CD4-positive, alpha-beta T cell treated with Interleukin-17A for 4 hours (primary cell): ENCODE data around the gene ORAI1.
"Not testable (repeated sequence)": the region's sequence is repeated elsewhere in the genome, so short reads cannot be mapped to it uniquely, and the experiment has no call there.

Source experiments
- DNase-seq: peaks from one replicate; pipeline ENCODE4 v3.0.0-alpha.2; 2020; ENCODE audit warnings: mixed read lengths

Gene ORAI1

DNA sequence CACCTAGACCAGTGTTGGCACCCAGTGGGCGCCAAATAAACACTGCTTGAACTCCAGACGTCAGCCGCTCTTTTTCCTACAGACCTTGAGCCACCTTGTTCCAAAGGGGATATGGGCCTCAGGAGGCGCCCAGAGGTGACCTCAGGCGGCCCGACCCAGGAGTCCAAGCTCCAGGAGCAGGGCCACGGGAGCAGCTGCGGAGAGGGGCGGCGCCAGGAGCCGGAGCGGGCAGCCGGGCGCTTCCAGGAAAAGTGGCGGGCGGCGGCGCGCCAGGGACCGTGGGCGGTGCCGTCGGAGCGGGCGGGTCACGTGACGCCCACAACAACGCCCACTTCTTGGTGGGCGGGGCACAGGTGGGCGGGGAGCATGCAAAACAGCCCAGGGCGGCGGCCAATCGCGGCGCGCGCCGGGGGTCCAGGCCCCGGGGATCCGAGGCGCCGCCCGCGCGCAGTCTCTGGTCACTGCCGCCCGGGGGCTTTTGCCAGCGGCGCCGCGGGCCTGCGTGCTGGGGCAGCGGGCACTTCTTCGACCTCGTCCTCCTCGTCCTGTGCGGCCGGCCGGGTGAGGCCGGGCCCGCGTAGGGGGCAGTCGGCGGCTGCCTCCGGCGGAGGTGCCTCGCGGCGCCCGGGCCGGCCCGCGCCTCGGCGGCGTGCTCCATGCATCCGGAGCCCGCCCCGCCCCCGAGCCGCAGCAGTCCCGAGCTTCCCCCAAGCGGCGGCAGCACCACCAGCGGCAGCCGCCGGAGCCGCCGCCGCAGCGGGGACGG, at the start of gene ORAI1:
ORAI1 (plus strand) TSS at position 444 of the 766 bp plus-strand sequence.
- peak; percentile 98 for DNase-seq

DNA sequence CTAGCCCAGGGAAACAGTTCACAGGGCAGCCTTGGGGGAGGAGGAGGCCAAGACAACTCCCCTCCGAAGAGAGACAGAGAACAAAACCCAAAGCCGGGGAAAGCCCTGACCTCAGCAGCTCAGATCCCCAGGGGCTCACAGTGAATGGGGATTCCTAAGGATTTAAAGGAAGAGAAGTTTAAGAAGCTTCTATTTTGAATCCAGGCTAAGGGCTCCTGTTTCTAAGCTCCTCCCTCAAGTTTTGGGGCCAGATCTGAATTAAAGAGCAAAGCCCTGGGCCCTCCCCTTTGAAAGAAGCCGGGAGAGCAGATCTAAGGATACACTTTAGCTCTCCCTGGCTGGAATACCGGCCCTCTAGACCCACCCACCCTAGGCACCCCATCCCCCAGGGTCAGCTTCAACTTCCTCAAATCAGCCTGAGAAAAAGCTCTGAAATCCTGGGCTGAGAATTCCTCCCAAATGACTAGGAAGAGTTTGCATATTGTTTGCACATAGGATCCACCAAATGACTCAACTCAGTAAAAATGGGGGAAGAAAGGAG, 49.4 kb upstream of the ORAI1 start:
- no peak for DNase-seq

DNA sequence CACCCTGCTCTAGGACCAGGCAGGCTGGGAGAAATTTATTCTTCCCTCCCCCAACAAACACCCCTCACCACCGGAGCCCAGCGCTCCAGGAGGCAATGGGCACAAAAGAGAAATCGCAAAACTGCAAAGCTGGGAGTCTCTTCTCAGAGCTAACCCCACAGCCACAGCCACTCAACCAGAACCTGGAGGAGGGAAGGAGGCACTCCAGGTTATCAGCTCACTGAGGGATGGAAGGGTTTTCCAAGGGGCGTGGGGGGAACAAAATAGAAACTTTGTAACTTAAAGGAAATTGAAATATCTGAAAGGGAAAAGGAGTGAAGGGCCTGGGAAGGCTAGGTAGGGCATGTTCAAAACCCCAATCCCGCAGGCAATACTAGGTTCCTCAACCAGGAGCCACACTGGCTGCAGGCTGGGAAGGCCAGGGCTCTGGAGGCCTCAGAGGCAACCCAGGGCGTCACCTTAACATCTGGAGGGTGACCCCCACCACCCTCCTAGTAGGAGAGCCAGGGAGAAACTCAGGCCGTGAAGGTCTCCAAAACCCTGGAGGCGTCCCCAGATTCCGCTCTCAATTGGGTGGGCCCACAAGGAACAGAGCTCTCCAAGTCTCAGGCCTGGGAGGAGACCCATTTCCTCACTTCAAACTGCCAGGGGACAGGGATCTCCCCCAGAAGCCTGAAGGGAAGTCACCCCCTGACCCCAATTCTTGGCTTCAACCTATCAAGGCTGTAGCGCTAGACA, 48.7 kb upstream of the ORAI1 start:
- no peak for DNase-seq

DNA sequence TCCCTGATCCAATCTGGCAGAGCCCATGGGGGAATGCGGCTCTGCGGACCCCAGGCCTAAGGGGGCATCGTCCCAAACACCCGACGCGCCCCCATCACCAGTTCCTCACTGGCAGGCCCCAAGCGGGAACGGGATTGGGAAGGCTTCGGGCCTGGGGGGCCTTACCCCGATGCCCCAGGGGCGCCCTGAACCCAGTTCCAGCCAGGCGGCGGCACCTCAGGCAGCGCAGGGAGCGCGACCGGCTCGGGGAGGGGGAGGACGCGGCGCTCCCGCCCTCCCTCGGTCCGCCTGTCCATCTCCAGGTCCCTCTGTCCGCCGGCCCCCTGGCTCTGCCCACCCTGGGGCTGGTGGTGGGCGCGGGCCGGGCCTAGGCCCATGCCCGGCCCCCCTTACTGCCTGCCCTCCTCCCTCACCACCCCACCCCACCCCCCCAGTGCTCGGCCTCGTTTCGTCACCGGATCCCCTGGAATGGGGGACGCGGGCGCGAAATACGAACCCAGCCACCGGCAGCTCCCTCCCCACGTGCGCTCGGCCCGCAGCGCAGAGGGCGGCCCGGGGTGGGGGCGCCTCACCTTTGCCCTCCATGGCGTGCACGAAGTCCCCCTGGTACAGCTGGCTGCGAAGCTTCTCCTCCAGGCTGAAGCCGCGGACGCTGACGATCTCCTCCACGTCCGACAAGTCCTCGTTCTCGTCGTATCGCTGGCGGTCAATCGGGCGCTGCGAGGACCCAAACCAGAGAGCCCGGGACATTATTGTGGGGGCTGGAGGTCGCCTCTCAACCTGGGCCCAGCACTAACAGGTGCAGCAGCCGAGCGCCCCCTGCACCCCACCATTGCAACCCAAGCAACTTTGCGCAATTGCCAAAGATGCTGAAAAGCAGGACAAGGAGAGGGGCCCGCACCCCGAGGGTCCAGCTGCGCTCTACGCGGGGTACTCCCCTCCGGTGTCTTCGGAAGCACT, 47.8 kb upstream of the ORAI1 start:
- DNase-seq, result peak; percentile 55

DNA sequence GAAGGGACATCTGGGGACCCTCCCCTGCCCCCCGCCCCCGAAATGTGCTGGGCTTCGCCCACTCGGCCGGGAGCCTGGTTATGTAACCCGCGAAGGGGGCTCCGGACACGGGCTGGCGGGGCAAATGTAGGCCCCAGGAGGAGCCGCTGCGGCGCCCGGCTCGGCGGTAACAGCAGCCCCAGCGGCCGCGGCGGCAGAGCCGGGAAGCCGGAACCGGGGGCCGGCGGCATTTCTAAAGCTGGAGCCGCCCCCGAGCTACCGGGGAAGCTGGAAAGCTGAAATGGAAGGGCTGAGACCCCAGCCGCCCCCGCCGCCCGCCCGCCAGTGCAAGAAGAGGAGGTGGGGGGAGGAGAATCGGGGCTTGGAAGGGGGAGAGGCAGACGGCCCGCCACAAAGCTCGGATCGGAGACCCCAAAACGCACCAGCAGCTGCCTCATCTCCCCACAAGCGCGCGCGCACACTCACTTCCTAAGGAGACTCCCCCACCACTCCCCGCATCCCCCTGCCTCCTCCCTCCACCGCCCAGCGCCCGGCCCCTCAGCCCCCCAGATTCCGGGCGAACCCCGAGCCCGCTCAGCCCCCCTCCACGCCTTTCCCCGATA, 47.0 kb upstream of the ORAI1 start:
- peak; percentile 67 for DNase-seq

DNA sequence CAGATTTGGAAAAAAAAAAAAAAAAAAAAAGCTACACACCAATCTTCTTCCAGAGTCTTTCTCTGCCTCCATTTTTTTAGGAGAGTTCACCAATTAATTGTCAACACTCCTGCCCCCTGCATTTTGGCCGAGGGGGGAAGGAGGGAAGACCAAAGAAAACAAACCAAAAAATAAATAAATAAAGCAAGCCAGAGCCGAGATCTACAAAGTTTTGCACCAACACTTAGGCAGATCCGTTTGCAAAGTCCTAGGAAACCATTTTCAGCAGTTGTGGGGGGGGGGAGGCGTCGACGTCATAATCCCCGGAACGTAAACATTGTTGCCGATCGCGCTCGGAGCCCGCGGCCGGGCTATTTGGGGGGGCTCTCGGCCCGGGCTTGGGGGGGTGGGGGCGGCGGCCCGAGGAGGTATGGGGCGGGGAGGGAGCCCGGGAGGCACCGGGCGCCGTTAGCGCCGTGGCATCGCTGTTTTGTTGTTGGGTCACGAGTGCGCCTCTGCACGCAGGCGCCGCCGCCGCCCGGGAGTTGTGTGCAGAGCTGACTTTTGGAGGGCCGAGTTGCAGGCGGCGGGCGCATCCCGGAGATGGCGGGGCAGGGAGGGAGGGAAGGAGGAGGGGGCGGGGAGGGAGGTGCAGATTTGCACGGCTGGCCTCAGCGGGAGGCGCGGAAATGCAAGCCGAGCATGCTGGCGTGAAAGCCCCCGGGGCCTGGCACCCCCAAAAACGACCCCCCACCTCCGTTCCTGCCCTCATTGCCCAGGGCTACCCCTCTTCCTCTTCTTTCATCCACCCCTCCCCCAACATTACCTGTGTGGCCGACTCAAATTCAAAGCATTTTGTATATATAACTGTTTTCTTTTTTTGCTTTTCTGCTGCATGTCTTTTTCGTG, 46.1 kb upstream of the ORAI1 start:
- peak; percentile 90 for DNase-seq

DNA sequence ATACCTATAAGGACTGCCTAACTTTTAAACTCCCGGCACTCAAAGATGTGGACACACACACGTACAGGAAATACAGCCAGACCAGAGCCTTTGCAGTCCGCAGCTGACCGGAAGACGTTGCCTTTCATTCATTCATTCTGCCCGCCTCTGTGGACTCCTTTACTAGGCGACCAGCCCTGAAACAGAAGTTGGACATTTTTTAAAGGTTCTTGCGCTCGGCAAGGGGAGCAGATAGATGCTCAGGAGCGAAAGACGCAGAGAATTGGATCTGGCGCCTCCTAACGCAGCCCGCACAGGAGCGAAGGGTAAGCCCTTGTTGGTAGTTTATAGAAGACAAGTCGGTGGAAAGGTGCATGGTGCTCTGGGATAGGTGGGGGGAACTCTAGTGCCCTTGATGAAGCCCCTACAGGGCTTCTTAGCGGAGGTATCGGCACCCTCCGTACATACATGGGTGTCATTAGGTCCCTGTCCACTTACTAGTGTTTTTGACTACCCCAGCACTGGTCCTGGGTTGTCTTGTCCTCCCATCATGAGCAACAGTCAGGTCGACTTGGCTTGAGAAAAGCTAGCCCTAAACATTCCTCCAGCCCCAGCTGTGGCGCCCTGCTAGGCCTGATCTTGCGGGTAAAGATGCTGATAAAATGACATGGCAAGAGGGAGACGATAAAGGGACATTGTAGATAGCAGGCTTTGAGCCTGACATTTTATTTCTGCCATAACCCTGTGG, 45.2 kb upstream of the ORAI1 start, which contains the start of gene KDM2B:
KDM2B (minus strand) TSS at position 65 of the 727 bp plus-strand sequence. CDS start 112 bp downstream, outside the sequence.
- DNase-seq, result peak; percentile 54

DNA sequence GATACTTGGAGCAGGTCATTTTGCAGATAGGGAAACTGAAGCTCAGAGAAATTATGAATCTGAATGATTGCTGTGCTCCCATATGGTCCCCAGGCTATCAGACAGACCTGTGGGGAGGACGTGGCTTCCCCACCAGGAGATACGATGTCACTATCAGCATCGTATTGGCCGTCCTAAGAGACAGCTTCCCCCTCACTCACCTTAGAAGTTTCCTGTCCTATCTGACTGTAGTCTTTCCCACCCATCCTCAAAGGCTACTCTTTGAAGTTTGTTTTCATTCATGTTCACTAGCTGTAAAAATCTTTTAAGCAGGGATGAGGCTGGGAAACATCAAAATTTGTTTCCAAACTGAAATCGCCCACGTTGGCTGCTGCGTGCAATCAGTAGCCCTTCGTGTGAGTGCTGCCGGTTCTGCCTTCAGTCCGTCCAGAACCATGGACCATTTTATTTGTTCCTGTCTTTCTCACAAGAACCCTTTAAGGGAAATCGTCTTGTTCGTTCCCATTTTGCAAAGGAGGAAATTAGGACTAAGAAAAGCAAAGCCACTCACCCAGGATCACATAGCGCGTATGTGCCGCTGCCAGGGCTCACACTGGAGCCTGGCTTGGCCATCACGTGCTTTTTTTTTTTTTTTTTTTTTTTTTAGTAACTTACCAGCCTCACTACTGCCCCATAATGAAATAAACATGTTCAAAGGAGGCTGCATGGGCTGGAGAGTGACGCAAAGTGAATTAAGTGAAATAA, 44.5 kb upstream of the ORAI1 start:
- peak; percentile 35 for DNase-seq

DNA sequence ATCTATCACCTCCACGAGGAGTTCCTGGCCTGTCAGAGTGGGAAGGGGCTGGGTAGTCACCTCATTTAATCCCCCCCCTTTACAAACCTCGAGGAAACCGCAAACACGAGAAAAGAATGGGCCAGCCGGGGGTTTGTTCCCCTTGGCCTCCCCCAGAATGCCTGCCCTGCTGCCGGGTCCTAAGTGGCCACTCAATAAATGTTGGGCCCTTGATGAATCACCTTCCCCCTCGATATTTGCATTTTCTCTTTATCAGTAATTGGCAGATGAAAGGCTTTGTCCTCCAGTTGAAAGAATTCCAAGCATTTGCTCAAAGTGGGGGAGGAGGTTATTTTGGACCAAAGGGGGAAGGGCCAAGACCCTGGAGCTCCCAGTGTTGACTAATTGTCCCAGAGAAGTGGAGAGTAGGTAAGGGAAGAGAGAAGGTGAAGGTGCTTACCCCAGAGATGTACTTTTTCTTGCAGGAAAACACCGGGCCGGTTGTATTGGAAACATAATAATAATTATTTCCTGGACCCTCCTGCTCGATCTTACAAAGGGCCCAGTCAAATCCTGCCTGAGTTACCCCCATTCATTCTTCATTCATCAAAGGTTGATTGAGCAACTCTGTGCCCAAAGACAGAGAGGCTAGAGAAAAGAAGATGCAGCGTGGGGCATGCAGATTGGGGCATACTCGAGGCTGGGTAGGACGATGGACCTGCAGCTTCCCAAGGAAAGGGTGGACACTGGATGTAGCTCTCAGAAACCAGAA, 43.6 kb upstream of the ORAI1 start:
- no peak for DNase-seq

DNA sequence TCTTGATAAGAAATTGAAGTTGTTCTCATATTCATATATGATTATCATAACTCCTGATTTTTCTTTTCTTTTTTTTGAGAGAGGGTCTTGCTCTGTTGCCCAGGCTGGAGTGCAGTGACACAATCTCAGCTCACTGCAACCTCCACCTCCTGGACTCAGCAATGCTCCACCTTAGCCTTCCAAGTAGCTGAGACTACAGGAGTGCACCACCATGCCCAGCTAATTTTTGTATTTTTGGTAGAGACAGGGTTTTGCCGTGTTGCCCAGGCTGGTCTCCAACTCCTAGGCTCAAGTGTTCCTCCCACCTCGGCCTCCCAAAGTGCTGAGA, 43.0 kb upstream of the ORAI1 start:
- DNase-seq, result not testable (repeated sequence)

DNA sequence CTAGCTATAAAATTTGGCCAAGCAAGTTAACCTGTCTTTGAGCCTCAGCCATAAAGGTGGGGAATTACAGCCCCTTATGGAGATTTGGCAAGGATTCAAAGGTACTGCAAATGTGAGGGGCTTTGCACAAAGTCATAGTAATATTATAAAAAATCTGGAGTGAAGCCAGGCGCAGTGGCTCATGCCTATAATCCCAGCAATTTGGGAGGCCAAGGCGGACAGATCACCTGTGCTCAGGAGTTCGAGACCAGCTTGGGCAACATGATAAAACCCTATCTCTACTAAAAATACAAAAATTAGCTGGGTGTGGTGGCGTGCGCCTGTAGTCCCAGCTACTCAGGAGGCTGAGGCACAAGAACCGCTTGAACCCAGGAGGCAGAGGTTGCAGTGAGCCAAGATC, 41.4 kb upstream of the ORAI1 start:
- not testable (repeated sequence) for DNase-seq

DNA sequence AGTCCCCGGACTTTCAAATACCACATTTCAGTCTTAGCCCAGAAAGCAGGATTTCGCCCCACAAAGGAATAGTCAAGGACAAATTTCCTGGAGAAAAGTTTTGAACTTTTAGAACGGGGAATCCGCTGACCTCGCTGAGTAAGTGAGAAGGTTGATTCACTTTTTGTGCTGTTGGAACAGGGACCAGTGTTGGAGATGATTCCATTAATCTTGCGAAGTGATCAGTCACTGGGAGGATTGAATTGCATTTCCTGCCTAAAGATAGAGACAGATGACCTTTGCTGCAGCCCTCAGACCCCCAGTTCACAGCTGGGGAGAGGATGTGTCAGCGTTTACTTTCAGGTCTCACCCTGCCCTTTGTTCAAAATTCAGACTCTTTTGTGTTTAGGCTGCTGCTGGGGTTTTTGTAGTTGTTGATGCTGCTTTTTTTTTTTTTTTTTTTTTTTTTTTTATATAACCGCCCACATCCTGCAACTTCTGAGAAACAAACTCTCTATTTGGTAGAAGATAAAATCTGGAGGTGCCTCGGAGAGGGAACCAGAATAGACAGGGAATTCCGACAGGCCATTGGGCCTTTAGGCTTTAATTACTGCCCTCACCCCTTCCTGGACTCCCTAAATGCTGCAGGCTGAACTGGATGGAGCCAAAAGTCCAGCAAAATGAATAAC, 35.7 kb upstream of the ORAI1 start:
- peak; percentile 78 for DNase-seq

DNA sequence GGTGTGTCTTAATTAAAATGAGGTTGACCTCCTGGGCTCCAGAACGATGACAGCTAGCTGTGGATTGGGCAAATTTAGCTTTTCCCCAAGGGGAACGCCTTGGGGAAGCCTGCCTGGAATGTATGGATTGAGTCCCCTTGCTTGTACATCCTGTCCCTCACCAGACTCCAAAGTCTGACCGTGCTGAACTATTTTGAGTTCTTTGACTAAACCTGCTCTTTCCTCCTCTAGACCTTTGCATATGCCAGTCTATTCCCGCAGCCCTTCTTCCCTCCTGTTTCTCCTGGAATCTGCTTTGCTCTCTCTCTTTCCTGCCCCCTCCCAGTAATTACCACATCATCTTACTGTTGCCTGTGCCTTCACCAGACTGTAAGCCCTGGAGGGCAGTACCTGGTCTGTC, 34.0 kb upstream of the ORAI1 start:
- no peak for DNase-seq

DNA sequence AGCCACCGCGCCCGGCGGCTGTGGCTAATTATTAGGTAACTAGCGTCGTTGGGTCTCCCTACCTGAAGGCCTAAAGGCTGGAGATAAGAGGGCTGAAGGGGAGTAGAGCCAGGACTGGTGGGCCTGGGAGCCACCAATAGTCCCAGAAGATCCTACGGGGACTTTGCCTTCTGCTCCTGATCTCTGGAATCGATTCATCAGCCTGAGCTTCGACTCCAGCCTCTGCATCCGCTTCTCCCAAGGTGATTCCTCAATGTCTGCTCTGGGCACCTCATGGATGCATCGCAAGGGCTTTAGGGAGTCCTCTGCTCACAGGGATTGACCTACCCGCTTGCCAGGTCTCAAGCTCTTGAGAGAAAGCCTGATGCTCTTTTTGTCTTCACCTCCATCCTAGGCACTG, 30.8 kb upstream of the ORAI1 start:
- no peak for DNase-seq

DNA sequence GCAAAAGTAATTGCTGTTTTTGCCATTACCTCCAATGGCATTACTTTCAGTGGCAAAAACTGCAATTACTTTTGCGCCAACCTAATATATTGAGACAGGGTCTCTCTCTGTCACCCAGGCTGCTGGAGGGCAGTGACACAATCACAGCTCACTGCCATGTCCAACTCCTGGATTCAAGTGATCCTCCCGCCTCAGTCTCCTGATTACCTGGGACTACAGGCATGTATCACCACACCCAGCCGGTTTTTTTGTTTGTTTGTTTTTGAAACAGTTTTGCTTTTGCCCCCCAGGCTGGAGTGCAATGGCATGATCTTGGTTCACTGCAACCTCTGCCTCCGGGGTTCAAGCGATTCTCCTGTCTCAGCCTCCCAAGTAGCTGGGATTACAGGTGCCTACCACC, 29.8 kb upstream of the ORAI1 start:
- no peak for DNase-seq

DNA sequence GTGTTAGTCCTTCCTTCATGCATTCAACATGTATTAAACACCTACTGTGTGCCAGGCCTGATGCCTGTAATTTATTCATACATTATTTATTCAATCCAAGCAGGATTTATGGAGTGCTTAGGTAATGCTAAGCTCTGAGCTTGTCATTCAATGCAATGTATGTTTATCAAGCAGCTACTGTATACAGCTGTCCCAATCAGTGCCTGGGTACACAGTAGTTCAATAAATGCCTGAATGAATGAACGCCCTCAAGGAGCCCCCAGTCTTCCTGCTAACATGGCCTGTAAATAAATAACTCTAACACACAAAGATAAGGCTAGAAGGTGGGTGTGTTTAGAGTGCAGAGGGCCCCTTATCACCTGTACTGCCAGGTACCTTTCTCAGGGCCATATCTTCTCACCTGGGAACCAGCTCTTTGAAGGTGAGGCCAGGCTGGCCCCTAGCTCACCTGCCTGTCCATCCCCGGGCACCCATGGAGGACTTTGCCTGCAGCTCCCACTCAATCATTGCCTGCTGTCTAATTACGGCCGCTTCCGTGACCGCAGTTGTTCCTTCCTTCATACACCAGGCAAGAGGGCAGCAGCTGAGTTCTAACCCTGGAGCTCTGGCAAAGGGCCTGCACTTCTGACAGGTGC, 25.5 kb upstream of the ORAI1 start:
- no peak for DNase-seq

DNA sequence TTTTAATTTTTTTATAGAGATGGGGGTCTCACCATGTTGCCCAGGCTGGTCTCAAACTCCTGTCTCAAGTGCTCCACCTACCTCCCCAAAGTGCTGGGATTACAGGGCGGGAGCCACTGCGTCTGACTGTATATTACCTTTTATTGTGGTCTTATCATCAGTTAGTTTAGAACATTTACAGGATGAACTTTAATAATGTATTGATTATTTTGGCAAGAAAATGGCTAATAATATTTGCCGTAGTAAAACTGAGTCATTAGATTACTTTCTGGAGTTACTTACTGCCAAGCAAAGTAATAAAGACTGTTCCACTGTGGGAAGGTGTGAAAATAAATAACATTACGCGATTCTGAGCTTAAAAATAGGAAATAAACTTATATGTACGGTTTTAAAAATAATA, 23.6 kb upstream of the ORAI1 start:
- DNase-seq, result no peak

DNA sequence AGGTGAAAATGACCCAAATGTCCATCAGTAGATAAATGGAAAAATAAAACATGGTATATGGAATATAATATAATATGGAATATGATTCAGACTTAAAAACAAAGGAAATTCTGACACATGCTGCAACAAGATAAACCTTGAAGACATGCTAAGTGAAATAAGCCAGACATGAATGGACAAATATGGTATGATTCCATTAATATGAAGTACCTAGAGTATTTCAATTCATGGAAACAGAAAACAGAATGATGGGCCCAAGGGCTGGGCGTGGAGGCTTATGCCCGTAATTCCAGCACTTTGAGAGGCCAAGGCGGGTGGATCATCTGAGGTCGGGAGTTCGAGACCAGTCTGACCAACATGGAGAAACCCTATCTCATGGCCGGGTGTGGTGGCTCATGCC, 22.7 kb upstream of the ORAI1 start:
- no peak for DNase-seq
